HepG2 (cell line): Measurements from ENCODE around the gene PDE9A. TPM values are rescaled to one million over a fixed set of nuclear protein-coding genes. Genes with fewer than 3 reads are reported as not detected.

Source experiments
- FOSL2 ChIP-seq: sonication (generic); formaldehyde crosslinking; IDR thresholded peaks from 2 replicates; pipeline ENCODE4 v1.4.0; 2020; ENCODE audit warnings: missing genetic modification reagents
- GATA4 ChIP-seq: sonication (generic); IDR thresholded peaks from 2 replicates; pipeline ENCODE4 v1.6.1; 2016; ENCODE audit warnings: antibody characterized with exemption, low read depth, borderline replicate concordance
- KAT7 ChIP-seq: IDR thresholded peaks from 2 replicates; pipeline ENCODE4 v1.6.1; 2018; ENCODE audit warnings: borderline replicate concordance, missing compliant biosample characterization
- MBD4 ChIP-seq: IDR thresholded peaks from 2 replicates; pipeline ENCODE4 v1.6.1; 2012; ENCODE audit warnings: low read length, inconsistent platforms, borderline replicate concordance
- NFRKB ChIP-seq: fragments of 450-650 bp; IDR thresholded peaks from 2 replicates; pipeline ENCODE4 v1.6.1; 2017
- NR2F2 ChIP-seq: IDR thresholded peaks from 2 replicates; pipeline ENCODE4 v1.6.1; 2012; ENCODE audit warnings: low read depth, inconsistent platforms, borderline replicate concordance
- PITX1 ChIP-seq: sonication (generic); formaldehyde crosslinking; IDR thresholded peaks from 2 replicates; pipeline ENCODE4 v1.5.1; 2020; ENCODE audit warnings: mild to moderate bottlenecking, missing genetic modification reagents
- RFX5 ChIP-seq: IDR thresholded peaks from 2 replicates; pipeline ENCODE4 v1.6.1; 2011; ENCODE audit warnings: low read depth, low read length, improper control_type of control experiment
- RFXANK ChIP-seq: IDR thresholded peaks from 2 replicates; pipeline ENCODE4 v1.6.1; 2016
- SNAI1 ChIP-seq: sonication (generic); formaldehyde crosslinking; IDR thresholded peaks from 2 replicates; pipeline ENCODE4 v1.5.0; 2020; ENCODE audit warnings: mild to moderate bottlenecking, missing genetic modification reagents, borderline replicate concordance
- SP140L ChIP-seq: sonication (generic); formaldehyde crosslinking; IDR thresholded peaks from 2 replicates; pipeline ENCODE4 v1.4.0; 2020; ENCODE audit warnings: missing genetic modification reagents, borderline replicate concordance
- SSRP1 ChIP-seq: IDR thresholded peaks from 2 replicates; pipeline ENCODE4 v1.6.1; 2016; ENCODE audit warnings: control low read depth
- SYNCRIP ChIP-seq: fragments of 200-400 bp; formaldehyde crosslinking; IDR thresholded peaks from 2 replicates; pipeline ENCODE4 v1.6.1; 2018; ENCODE audit warnings: mild to moderate bottlenecking, low read depth, low read length; ENCODE audit not compliant: insufficient read depth
- TEAD2 ChIP-seq: sonication (generic); formaldehyde crosslinking; IDR thresholded peaks from 2 replicates; pipeline ENCODE4 v1.9.0; 2021; ENCODE audit warnings: missing genetic modification reagents
- THAP9 ChIP-seq: sonication (generic); formaldehyde crosslinking; IDR thresholded peaks from 2 replicates; pipeline ENCODE4; 2020; ENCODE audit warnings: missing genetic modification reagents, mild to moderate bottlenecking, borderline replicate concordance
- U2AF2 ChIP-seq: fragments of 200-400 bp; formaldehyde crosslinking; IDR thresholded peaks from 2 replicates; pipeline ENCODE4 v1.6.1; 2017; ENCODE audit warnings: low read depth, mild to moderate bottlenecking, low read length
- ZBTB20 ChIP-seq: sonication (generic); formaldehyde crosslinking; IDR thresholded peaks from 2 replicates; pipeline ENCODE4 v1.8.1; 2023; ENCODE audit warnings: missing genetic modification reagents, low read depth, mild to moderate bottlenecking, borderline replicate concordance
- ZBTB4 ChIP-seq: sonication (generic); formaldehyde crosslinking; IDR thresholded peaks from 2 replicates; pipeline ENCODE4 v1.4.0; 2020; ENCODE audit warnings: missing genetic modification reagents, mild to moderate bottlenecking, borderline replicate concordance
- ZFP36L1 ChIP-seq: sonication (generic); formaldehyde crosslinking; IDR thresholded peaks from 2 replicates; pipeline ENCODE4 v1.8.0; 2022; ENCODE audit warnings: mild to moderate bottlenecking, missing genetic modification reagents, moderate library complexity
- ZKSCAN8 ChIP-seq: IDR thresholded peaks from 2 replicates; pipeline ENCODE4 v1.6.1; 2016; ENCODE audit warnings: borderline replicate concordance, missing genetic modification reagents, missing compliant biosample characterization
- ZNF333 ChIP-seq: sonication (generic); formaldehyde crosslinking; IDR thresholded peaks from 2 replicates; pipeline ENCODE4 v1.4.0; 2020; ENCODE audit warnings: mild to moderate bottlenecking, missing genetic modification reagents, borderline replicate concordance
- ZNF335 ChIP-seq: sonication (generic); formaldehyde crosslinking; IDR thresholded peaks from 2 replicates; pipeline ENCODE4 v1.4.0; 2020; ENCODE audit warnings: missing genetic modification reagents
- ZNF430 ChIP-seq: sonication (generic); formaldehyde crosslinking; IDR thresholded peaks from 2 replicates; pipeline ENCODE4 v1.9.0; 2021; ENCODE audit warnings: mild to moderate bottlenecking, missing genetic modification reagents
- ZNF558 ChIP-seq: sonication (generic); formaldehyde crosslinking; IDR thresholded peaks from 2 replicates; pipeline ENCODE4 v1.9.0; 2022; ENCODE audit warnings: mild to moderate bottlenecking, missing genetic modification reagents, borderline replicate concordance
- ZNF780A ChIP-seq: sonication (generic); formaldehyde crosslinking; IDR thresholded peaks from 2 replicates; pipeline ENCODE4 v1.8.0; 2022; ENCODE audit warnings: mild to moderate bottlenecking, missing genetic modification reagents, moderate library complexity
- ZNF782 ChIP-seq: sonication (generic); formaldehyde crosslinking; IDR thresholded peaks from 2 replicates; pipeline ENCODE4 v1.4.0; 2020; ENCODE audit warnings: missing genetic modification reagents, mild to moderate bottlenecking, borderline replicate concordance
- ZNF839 ChIP-seq: sonication (generic); formaldehyde crosslinking; IDR thresholded peaks from 2 replicates; pipeline ENCODE4 v1.4.0; 2020; ENCODE audit warnings: missing genetic modification reagents, mild to moderate bottlenecking, borderline replicate concordance
- ZNF883 ChIP-seq: sonication (generic); formaldehyde crosslinking; IDR thresholded peaks from 2 replicates; pipeline ENCODE4 v1.5.1; 2020; ENCODE audit warnings: mild to moderate bottlenecking, missing genetic modification reagents; ENCODE audit errors: not compliant biosample characterization
- polyA plus RNA-seq, 8 experiments: library from polyadenylated mRNA; depleted of rRNA in 3 of 8; stranded (reverse) in 7 of 8; unstranded in 1 of 8; fragments of >200 nt; fragmentation: Illumina TruSeq in 4 of 8; extraction: Trizol in 4 of 8; gene quantifications; 2 replicates each; pipeline versions ENCODE4 v1.2.1 to v1.2.3, GENCODE V29; 2011 to 2016; ENCODE audit warnings: low read depth in 4 of 8, missing spikeins in 1 of 8, mixed read lengths in 1 of 8; ENCODE audit not compliant: insufficient read depth in 1 of 8
- total RNA-seq, 5 experiments: library from RNA; depleted of rRNA; stranded (reverse); fragments of >200 nt; fragmentation: Illumina TruSeq; extraction: Trizol; gene quantifications; 2 replicates each; pipeline ENCODE4 v1.2.3, GENCODE V29; 2016; ENCODE audit warnings: low read depth in 1 of 5

The PDE9A gene
- total and polyA plus RNA-seq, 2 of the 13 experiments (the other 11 are each of a cell fraction or from before 2014, with no cell fraction given) = 4.6 to 19.7 TPM

GRCh38 chr21:42711667-42712066, 58.2 kb downstream of the PDE9A start (continued):
- TF ChIP-seq SP140L (no peak), PITX1 (CRISPR knock-in tag) (peak; percentile 67; the same call in 1 of the 2 replicates), RFXANK (CRISPR knock-in tag) (no peak), RFX5 (no peak), NR2F2 (no peak), ZNF782 (CRISPR knock-in tag) (no peak), ZNF839 (CRISPR knock-in tag) (no peak), ZBTB20 (CRISPR knock-in tag) (no peak), SSRP1 (CRISPR knock-in tag) (no peak), MBD4 (no peak), ZFP36L1 (CRISPR knock-in tag) (no peak), SYNCRIP (no peak), THAP9 (CRISPR knock-in tag) (no peak), TEAD2 (no peak), ZNF558 (CRISPR knock-in tag) (no peak), GATA4 (no peak; the same call in 1 of the 2 replicates), KAT7 (CRISPR knock-in tag) (0 out of 2 replicates have a peak, but pooled peaks have one; percentile 66), ZNF883 (CRISPR knock-in tag) (no peak), ZNF780A (CRISPR knock-in tag) (no peak), U2AF2 (no peak), ZNF335 (no peak), ZNF430 (CRISPR knock-in tag) (peak; percentile 54; the same call in 1 of the 2 replicates), ZKSCAN8 (CRISPR knock-in tag) (peak; percentile 82; the same call in 1 of the 2 replicates), NFRKB (no peak), ZNF333 (CRISPR knock-in tag) (no peak), ZBTB4 (CRISPR knock-in tag) (no peak), SNAI1 (no peak), FOSL2 (CRISPR knock-in tag) (peak; percentile 14; the same call in 1 of the 2 replicates)
